ENCODE measurements around the gene AAMP. TPM values are rescaled to one million over a fixed set of nuclear protein-coding genes. Genes with fewer than 3 reads are reported as not detected.

AAMP gene
- total and polyA plus RNA-seq, 12 donors = 54.8 to 314 (median 110) TPM

DNA sequence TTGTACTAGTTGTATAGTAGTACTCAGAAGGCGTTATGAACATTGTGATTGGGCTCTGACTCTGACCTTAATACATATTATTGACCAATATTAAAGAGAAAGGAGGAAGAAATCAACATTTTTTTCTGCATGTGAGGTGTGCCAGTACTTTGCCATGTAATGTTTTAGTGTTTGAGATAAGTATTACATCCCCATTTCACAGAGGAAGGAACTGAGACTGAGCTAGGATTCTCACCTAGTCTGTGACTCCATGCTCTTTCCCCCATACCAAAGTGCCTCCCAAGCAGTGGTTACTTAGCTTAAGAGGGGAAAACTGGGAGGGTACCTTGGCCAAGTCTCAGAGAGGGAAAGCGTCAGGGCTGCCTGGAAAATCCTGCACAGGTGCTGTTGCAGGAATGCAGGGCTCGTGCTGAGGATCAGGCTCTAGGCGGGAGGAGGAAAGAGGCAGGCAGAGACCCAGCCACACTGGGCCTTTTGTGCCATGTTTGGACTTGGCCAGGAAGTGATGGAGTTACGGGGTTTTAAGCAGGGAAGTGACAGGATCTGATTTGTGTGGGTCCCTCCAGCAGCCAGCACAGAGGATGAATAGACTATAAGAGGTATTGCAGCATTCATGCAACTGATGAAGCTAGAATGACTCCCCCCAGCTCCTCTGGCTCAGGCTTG, 2.1 kb upstream of the AAMP start:
- DNase-seq = no peak
- peak overlapping the region in 2 of 5 donors; percentile 36 to 72 for H3K27ac ChIP-seq
- WGBS, 4 donors = 54 to 58% (median 58%) methylated on average over 5 of the region's 5 CpGs
- no peak overlapping the region for H3K4me3 ChIP-seq
- no peaks in the 10 kb centered on the region for H3K27me3 ChIP-seq
- H3K4me1 ChIP-seq (replicated peaks in 1 of 2) = peaks cover 12 to 31% of the 10 kb centered on the region in 2 donors
- H3K9me3 ChIP-seq (replicated peaks in 1 of 3) = no peaks in the 10 kb centered on the region
- TF ChIP-seq, protein P1, sequence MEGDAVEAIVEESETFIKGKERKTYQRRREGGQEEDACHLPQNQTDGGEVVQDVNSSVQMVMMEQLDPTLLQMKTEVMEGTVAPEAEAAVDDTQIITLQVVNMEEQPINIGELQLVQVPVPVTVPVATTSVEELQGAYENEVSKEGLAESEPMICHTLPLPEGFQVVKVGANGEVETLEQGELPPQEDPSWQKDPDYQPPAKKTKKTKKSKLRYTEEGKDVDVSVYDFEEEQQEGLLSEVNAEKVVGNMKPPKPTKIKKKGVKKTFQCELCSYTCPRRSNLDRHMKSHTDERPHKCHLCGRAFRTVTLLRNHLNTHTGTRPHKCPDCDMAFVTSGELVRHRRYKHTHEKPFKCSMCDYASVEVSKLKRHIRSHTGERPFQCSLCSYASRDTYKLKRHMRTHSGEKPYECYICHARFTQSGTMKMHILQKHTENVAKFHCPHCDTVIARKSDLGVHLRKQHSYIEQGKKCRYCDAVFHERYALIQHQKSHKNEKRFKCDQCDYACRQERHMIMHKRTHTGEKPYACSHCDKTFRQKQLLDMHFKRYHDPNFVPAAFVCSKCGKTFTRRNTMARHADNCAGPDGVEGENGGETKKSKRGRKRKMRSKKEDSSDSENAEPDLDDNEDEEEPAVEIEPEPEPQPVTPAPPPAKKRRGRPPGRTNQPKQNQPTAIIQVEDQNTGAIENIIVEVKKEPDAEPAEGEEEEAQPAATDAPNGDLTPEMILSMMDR (IDR thresholded peaks at IDR 0.05) = no peak
- TF ChIP-seq POLR2A (IDR thresholded peaks at IDR 0.05) = no peak
- H3K36me3 ChIP-seq (replicated peaks in 1 of 2) = peaks cover 0 to 46% of the 10 kb centered on the region in 2 donors
- intact Hi-C loops (cut with DNase I) = no loop called here

DNA sequence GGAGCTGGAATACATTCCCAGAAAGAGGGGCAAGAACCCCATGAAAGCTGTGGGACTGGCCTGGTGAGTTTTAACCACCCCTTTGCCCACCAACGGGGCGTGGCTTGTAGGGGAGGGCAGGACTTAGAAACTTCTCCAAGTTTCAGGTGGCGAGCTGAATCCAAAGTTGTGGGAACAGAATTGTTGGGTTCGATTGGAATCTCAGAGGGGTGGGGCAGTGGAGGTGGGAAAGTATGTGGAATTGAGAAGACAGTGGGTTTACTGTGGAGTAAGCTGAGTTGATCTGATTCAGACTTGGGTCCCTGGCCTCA, 1.5 kb upstream of the AAMP start:
- DNase-seq = no peak
- peaks cover 0 to 46% of the 10 kb centered on the region in 2 donors for H3K36me3 ChIP-seq (replicated peaks in 1 of 2)
- H3K4me3 ChIP-seq = peak overlapping the region in 2 of 4 donors; percentile 64 to 95
- intact Hi-C loops (cut with DNase I) = no loop called here
- no peak for TF ChIP-seq POLR2A (IDR thresholded peaks at IDR 0.05)
- TF ChIP-seq, protein P1 (IDR thresholded peaks at IDR 0.05) = no peak
- H3K27ac ChIP-seq = peak overlapping the region in 3 of 5 donors; percentile 16 to 72 (median 36)
- peaks cover 12 to 31% of the 10 kb centered on the region in 2 donors for H3K4me1 ChIP-seq (replicated peaks in 1 of 2)
- H3K27me3 ChIP-seq = no peaks in the 10 kb centered on the region
- no peaks in the 10 kb centered on the region for H3K9me3 ChIP-seq (replicated peaks in 1 of 3)
- WGBS, 4 donors = 25 to 56% (median 45%) methylated on average over 4 of the region's 4 CpGs

DNA sequence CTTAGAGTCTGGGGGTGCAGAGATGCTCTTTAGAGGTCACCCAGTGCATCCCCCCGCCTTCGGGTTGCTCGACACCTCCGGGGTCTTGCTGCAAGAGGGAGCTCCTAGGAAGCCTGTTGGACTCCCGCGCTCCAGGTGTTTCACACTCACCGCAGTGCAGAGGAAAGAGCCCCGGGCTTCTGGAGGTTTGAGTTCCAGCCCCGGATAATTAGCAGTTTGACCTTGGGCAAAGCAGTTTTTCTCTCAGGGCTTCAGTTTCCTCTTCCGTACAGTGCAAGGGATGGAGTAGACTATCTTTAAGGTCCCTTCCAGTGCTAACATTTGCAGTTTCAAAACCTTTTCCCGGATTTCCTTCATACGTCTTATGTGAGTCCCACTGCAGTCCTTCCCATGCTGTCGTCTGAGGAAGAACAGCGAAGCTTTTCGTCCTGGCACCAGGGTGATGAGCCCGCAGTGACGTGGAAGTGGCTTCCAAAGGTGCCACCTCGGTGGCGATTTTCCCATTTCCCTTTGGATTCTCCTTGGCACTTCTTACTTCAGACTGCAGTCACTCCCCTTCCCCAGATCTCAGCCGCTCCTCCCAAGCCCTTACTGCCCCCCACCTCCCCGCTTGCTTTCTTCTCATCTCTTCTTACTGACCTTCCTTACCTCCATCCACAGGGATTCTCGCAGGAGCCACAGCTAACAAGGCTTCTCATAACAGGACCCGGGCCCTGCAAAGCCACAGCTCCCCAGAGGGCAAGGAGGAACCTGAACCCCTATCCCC, 967 bp upstream of the AAMP start:
- peak overlapping the region in 4 of 5 donors; percentile 14 to 72 (median 26) for H3K27ac ChIP-seq
- 4 to 7% (median 6%) methylated on average over 17 to 23 of the region's 23 CpGs for WGBS, 4 donors
- peak overlapping the region; percentile 37 to 95 (median 78) for H3K4me3 ChIP-seq
- TF ChIP-seq POLR2A (IDR thresholded peaks at IDR 0.05) = peak in 1 of 2 donors; percentile 35
- TF ChIP-seq, protein P1 (IDR thresholded peaks at IDR 0.05) = no peak
- peaks cover 12 to 31% of the 10 kb centered on the region in 2 donors for H3K4me1 ChIP-seq (replicated peaks in 1 of 2)
- intact Hi-C loops (cut with DNase I) = no loop called here
- no peaks in the 10 kb centered on the region for H3K9me3 ChIP-seq (replicated peaks in 1 of 3)
- peaks cover 0 to 46% of the 10 kb centered on the region in 2 donors for H3K36me3 ChIP-seq (replicated peaks in 1 of 2)
- DNase-seq = peak in 5 of 7 donors; percentile 49 to 69 (median 53)
- no peaks in the 10 kb centered on the region for H3K27me3 ChIP-seq

DNA sequence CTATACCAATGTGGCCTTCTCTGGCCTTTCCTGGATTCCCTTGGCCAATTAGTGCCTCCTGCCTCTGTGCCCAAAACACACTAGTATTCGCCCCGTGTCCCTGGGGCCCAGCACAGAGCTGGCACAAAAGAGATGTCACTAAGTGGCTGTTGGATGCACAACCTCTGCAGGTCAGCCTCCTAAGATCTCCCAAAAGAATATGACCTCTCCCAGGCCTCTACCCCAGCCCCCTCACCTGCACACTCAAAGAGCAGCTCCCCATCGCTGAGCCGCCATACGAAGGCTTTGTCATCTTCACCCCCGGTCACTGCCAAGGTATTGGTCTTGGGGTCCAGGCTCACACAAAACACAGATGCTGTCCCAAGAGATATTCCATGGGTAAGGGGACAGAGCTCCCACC, 2.7 kb downstream of the AAMP start:
- DNase-seq = no peak

More for the DNA sequence above, 2.7 kb downstream of the AAMP start:
- Histone ChIP-seq H3K27ac (no peak overlapping the region), H3K4me3 (no peak overlapping the region), H3K27me3 (no peaks in the 10 kb centered on the region), H3K9me3 (replicated peaks in 1 of 3) (no peaks in the 10 kb centered on the region), H3K36me3 (replicated peaks in 1 of 2) (peaks cover 0 to 48% of the 10 kb centered on the region in 2 donors), H3K4me1 (replicated peaks in 1 of 2) (peaks cover 9 to 28% of the 10 kb centered on the region in 2 donors)
- TF ChIP-seq, protein P1 (IDR thresholded peaks at IDR 0.05) = no peak
- no peak for TF ChIP-seq POLR2A (IDR thresholded peaks at IDR 0.05)
- WGBS, 4 donors = 95 to 98% (median 96%) methylated on average over 3 to 6 of the region's 6 CpGs
- intact Hi-C loops (cut with DNase I) = no loop called here

Measured in adrenal gland (tissue), 12 donors.